RWPE1 (cell line): ENCODE data around the gene EMILIN2.

Source experiments
- CTCF ChIA-PET: fragments of 350-600 bp; sonication (Branson Sonifier 250); formaldehyde crosslinking; extraction: SDS; loops from one replicate; lab custom pipeline; 2021; lab: Yijun Ruan, JAX
- POLR2A ChIA-PET: fragments of 400-600 bp; formaldehyde crosslinking; extraction: SDS; loops from one replicate; lab custom pipeline; 2020; ENCODE audit warnings: antibody characterized with exemption; ENCODE audit not compliant: low non-redundant PET; lab: Yijun Ruan, JAX
- DNase-seq: peaks from one replicate; pipeline ENCODE4 v3.0.0; 2012; ENCODE audit warnings: low spot score
- H3K27ac ChIP-seq: fragments of 450-650 bp; 2 replicates; pipeline ENCODE4 v1.5.1; 2017
- CTCF ChIP-seq: fragments of 450-650 bp; conservative IDR thresholded peaks from 2 replicates; pipeline ENCODE4 v1.5.1; 2017; ENCODE audit warnings: low read depth, mild to moderate bottlenecking

EMILIN2 gene

GRCh38 chr18:2840521-2840920, 6.3 kb upstream of the EMILIN2 start:
- CTCF ChIA-PET: no interaction called here
- no peak for DNase-seq

GRCh38 chr18:2843146-2843545, 3.7 kb upstream of the EMILIN2 start:
- ChIA-PET CTCF (interaction anchor here (0.6 kb wide), 1 partner anchor 26 kb away, joined by 4 read pairs; no protein-coding TSS in a partner anchor), POLR2A (no interaction called here)
- TF ChIP-seq CTCF: no peak
- no peak overlapping the region for H3K27ac ChIP-seq
- no peak for DNase-seq

More at GRCh38 chr18:2840521-2840920, 6.3 kb upstream of the EMILIN2 start:
- POLR2A ChIA-PET: no interaction called here
- no peak overlapping the region for H3K27ac ChIP-seq
- no peak for TF ChIP-seq CTCF

GRCh38 chr18:2845172-2845571, 1.6 kb upstream of the EMILIN2 start:
- no peak for DNase-seq
- CTCF ChIA-PET: interaction anchor here (0.7 kb wide), 1 partner anchor 217 kb away, joined by 3 read pairs; no protein-coding TSS in a partner anchor
- no peak for TF ChIP-seq CTCF
- POLR2A ChIA-PET: no interaction called here
- H3K27ac ChIP-seq: no peak overlapping the region

GRCh38 chr18:2847317-2848246, 776 bp downstream of the EMILIN2 start:
- CTCF ChIA-PET: interaction anchor here (0.5 kb wide), 1 partner anchor 67 kb away, joined by 6 read pairs; no protein-coding TSS in a partner anchor
- H3K27ac ChIP-seq: no peak overlapping the region
- no peak for TF ChIP-seq CTCF
- no peak for DNase-seq
- POLR2A ChIA-PET: no interaction called here

GRCh38 chr18:2848247-2849246, 1.7 kb downstream of the EMILIN2 start:
- ChIA-PET POLR2A (no interaction called here), CTCF (interaction anchor here (0.5 kb wide), 1 partner anchor 66 kb away, joined by 6 read pairs; no protein-coding TSS in a partner anchor)
- no peak overlapping the region for H3K27ac ChIP-seq
- TF ChIP-seq CTCF: no peak
- no peak for DNase-seq

GRCh38 chr18:2850816-2851215, 4.0 kb downstream of the EMILIN2 start:
- no peak overlapping the region for H3K27ac ChIP-seq
- ChIA-PET CTCF (no interaction called here), POLR2A (no interaction called here)
- TF ChIP-seq CTCF: no peak
- no peak for DNase-seq
